IgD-negative memory B cell (primary cell): ENCODE measurements around the gene WNT6. TPM values are rescaled to one million over a fixed set of nuclear protein-coding genes. Genes with fewer than 3 reads are reported as not detected.

ENCODE experiments used
- polyA plus RNA-seq: library from polyadenylated mRNA; unstranded; fragments of 300-500 nt; fragmentation: Illumina TruSeq; gene quantifications from one replicate; pipeline ENCODE4 v1.2.3, GENCODE V29; 2021

The WNT6 gene
- polyA plus RNA-seq, 1 donor from 2014 or later = 0.86 TPM

Other genes with a start within 250 kb of the WNT6 start
- gene ZNF142, start 200.2 kb upstream of the WNT6 start, polyA plus RNA-seq = 21.1 TPM
- gene BCS1L, start 200.1 kb upstream of the WNT6 start, polyA plus RNA-seq = 21.2 TPM
- 23.4 TPM for gene RNF25, start 187.8 kb upstream of the WNT6 start, polyA plus RNA-seq
- 4.8 TPM for gene STK36, start 187.7 kb upstream of the WNT6 start, polyA plus RNA-seq
- 14.5 TPM for gene TTLL4, start 149.0 kb upstream of the WNT6 start, polyA plus RNA-seq
- 0.83 TPM for gene CYP27A1, start 77.7 kb upstream of the WNT6 start, polyA plus RNA-seq
- gene PRKAG3, start 28.0 kb upstream of the WNT6 start, polyA plus RNA-seq = not detected
- gene WNT10A, start 21.0 kb downstream of the WNT6 start, polyA plus RNA-seq = 2.4 TPM
- gene CDK5R2, start 99.9 kb downstream of the WNT6 start, polyA plus RNA-seq = not detected
- not detected for gene FEV, start 125.4 kb downstream of the WNT6 start, polyA plus RNA-seq
- gene CRYBA2, start 133.6 kb downstream of the WNT6 start, polyA plus RNA-seq = not detected
- gene CFAP65, start 181.7 kb downstream of the WNT6 start, polyA plus RNA-seq = not detected
- not detected for gene IHH, start 201.1 kb downstream of the WNT6 start, polyA plus RNA-seq